GM12865 (cell line): ENCODE data around the gene LPP.

ENCODE experiments used
- DNase-seq: peaks from one replicate; pipeline ENCODE4 v3.0.0; 2010; ENCODE audit warnings: low read depth
- H3K4me3 ChIP-seq: 2 replicates; pipeline ENCODE4 v1.5.1; 2011; ENCODE audit warnings: mild to moderate bottlenecking, low read depth, low read length, control low read depth
- TF ChIP-seq, protein P1 (sequence below): IDR thresholded peaks from 2 replicates; pipeline ENCODE4 v1.5.1; 2011; ENCODE audit warnings: low read length, control low read depth, low read depth, inconsistent platforms; ENCODE audit not compliant: insufficient read depth; ENCODE audit errors: missing control alignments

The LPP gene

DNA sequence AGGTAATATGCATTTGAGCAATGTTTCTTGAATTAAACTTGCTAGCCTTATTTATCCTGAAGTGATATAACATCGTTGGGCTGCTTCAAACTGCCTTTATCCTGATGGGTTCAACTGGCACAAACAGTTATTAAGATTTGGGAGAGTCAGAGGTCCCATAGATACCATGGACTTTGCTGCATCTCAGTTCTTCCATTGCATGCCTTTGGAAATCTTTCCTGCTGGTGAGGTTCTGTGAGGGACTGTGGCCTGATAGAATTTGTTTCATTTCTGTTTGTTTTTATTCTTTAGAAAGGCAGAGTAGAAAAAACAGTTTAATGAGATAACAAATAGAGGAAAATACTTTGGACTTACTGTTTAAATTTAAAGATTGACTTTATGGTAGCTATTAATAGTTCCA, 508.3 kb downstream of the LPP start:
- TF ChIP-seq, protein P1, sequence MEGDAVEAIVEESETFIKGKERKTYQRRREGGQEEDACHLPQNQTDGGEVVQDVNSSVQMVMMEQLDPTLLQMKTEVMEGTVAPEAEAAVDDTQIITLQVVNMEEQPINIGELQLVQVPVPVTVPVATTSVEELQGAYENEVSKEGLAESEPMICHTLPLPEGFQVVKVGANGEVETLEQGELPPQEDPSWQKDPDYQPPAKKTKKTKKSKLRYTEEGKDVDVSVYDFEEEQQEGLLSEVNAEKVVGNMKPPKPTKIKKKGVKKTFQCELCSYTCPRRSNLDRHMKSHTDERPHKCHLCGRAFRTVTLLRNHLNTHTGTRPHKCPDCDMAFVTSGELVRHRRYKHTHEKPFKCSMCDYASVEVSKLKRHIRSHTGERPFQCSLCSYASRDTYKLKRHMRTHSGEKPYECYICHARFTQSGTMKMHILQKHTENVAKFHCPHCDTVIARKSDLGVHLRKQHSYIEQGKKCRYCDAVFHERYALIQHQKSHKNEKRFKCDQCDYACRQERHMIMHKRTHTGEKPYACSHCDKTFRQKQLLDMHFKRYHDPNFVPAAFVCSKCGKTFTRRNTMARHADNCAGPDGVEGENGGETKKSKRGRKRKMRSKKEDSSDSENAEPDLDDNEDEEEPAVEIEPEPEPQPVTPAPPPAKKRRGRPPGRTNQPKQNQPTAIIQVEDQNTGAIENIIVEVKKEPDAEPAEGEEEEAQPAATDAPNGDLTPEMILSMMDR = no peak
- no peak for DNase-seq
- no peak overlapping the region for H3K4me3 ChIP-seq

DNA sequence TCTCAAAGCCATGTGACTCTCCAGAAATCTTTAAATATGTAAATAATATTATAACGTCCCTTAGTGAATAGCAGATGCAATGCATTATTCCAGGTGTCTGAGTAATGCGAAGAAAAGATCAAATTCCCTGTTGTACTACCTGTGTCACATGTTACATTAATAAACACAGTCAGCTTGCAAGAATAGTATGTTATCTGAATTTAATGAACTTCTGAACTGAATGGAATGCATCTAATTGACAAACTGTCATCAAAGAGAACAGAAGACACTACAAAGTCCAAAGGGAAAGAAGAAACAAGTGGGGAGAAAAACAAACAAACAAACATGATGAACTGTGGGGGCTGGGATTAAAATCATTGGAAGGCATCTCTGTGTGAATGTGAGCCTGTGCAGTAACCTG, 508.8 kb downstream of the LPP start:
- no peak for DNase-seq
- no peak overlapping the region for H3K4me3 ChIP-seq
- TF ChIP-seq, protein P1 = no peak

DNA sequence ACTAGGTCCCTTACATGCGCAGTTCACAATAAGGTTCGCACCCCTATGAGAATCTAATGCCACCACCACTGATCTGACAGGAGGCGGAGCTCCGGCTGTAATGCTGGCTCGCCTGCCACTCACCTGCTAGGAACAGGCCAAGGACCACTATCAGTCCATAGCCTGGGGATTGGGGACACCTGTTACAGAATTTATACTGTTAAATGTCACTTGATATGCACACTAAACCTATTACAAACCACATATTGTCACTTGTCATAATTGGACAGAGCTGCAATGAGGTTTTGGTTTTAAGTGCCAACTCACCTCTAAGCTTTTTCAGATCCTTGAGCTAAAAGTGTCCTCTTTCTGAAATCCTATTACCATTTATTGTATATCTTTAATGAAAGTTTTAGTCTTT, 509.9 kb downstream of the LPP start:
- no peak for DNase-seq
- H3K4me3 ChIP-seq = no peak overlapping the region
- TF ChIP-seq, protein P1 = no peak

DNA sequence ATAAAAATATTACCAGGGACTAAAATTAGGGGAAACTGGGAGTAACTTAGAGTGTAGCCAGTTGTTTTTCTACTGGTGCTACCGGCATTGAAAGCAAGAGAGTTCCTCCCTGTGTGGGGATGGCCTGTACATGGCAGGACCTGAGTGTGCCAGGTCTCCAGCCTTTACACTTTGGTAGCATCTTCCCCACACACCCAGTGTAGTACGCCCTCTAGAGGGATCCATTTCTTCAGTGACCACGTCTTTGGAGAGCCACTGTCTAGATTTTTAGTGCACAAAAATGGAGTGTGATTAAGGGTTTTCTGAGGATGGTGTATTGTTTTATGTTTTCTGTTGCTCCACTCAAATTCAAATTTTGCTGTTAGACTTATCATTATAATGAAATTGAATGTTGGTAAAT, 510.8 kb downstream of the LPP start:
- DNase-seq = peak; percentile 18
- TF ChIP-seq, protein P1 = peak; percentile 26
- no peak overlapping the region for H3K4me3 ChIP-seq

DNA sequence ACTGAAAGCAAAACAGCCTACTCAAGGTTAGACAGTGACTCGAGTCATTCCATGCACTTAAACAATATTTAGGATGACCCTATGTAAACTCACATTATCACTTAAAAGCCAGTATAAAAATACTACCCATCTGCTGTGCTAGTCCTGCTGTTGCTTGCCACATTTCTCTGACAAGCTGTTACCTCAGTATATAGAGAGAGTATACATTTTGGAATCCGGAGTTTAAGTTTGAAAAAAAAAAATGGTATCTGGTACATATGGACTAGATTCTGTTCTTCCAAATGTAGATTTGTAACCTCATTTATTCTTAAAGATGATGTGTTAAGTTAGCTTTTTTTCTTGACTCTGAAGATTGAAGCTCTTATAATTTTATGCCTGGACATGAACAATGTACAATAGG, 514.0 kb downstream of the LPP start:
- TF ChIP-seq, protein P1 = no peak
- DNase-seq = no peak
- no peak overlapping the region for H3K4me3 ChIP-seq

DNA sequence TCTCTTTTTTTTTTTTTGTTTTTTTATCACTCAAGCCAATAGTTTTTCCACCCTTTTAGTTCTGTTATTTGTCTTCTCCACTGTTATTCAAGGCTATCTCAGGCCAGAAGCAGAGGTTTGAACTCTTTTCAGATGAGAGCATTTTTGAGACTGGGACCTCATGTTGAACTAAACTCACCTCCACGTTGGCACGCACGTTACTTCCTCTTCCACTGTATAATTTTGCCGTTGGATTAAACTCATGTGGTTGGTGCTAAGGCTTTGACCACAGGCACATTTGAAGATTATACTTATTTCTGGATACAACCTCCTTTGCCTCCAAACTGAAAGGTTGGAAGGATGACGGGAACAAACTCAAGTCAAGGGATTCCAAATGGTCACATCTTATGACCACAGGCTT, 516.5 kb downstream of the LPP start:
- TF ChIP-seq, protein P1 = no peak
- H3K4me3 ChIP-seq = no peak overlapping the region
- DNase-seq = no peak

DNA sequence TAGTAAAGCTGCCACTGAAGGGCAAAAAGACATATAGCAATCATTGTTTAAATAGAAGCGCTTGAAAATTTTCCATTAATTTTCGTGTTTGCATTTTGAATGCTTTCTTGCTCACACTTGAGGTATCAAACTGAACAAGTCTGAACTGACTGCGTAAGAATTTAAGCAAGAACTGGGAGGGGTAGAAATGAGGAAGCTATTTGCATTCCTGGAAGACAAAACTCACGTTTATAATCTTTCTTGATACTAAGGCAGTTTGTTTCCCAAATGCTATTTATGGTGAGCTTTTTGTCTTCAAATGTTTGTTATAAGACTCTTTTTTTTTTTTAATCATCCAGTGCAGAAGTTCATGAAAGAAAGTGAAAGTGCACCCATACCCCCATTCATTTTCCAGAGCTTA, 518.0 kb downstream of the LPP start:
- no peak overlapping the region for H3K4me3 ChIP-seq
- TF ChIP-seq, protein P1 = no peak
- no peak for DNase-seq
